GM06990 (cell line): ENCODE data around the gene AGAP1.
"Not testable (repeated sequence)": the region's sequence is repeated elsewhere in the genome, so short reads cannot be mapped to it uniquely, and the experiment has no call there.

ENCODE experiments used
- DNase-seq: peaks from one replicate; pipeline ENCODE4 v3.0.0-alpha.2; 2011; ENCODE audit not compliant: insufficient read length; ENCODE audit errors: extremely low read depth
- H3K27me3 ChIP-seq: replicated peaks from 2 replicates; pipeline ENCODE4 v1.6.0; 2011; ENCODE audit warnings: low read length; ENCODE audit not compliant: control insufficient read depth, insufficient read depth
- H3K36me3 ChIP-seq: 2 replicates; pipeline ENCODE4 v1.5.1; 2011; ENCODE audit warnings: low read length; ENCODE audit not compliant: control insufficient read depth, insufficient read depth
- H3K4me3 ChIP-seq: replicated peaks from 2 replicates; pipeline ENCODE4 v1.5.1; 2011; ENCODE audit warnings: low read depth, mild to moderate bottlenecking, control low read depth, low read length
- CTCF ChIP-seq: IDR thresholded peaks from 2 replicates; pipeline ENCODE4 v1.5.1; 2011; ENCODE audit warnings: low read length, control low read depth, mild to moderate bottlenecking, inconsistent platforms; ENCODE audit not compliant: insufficient read depth, poor library complexity, severe bottlenecking

The AGAP1 gene

GRCh38 chr2:235599596-235600338 is 105.9 kb downstream of the AGAP1 start:
- TF ChIP-seq CTCF, result no peak
- Histone ChIP-seq H3K36me3 (no peaks in the 10 kb centered on the region), H3K27me3 (no peaks in the 10 kb centered on the region), H3K4me3 (no peak overlapping the region)
- DNase-seq, result no peak

GRCh38 chr2:235600406-235600805 is 106.6 kb downstream of the AGAP1 start:
- Histone ChIP-seq H3K27me3 (no peaks in the 10 kb centered on the region), H3K4me3 (no peak overlapping the region), H3K36me3 (no peaks in the 10 kb centered on the region)
- TF ChIP-seq CTCF, result no peak
- DNase-seq, result no peak

- no peak overlapping the region for H3K4me3 ChIP-seq
- H3K36me3 ChIP-seq, result no peaks in the 10 kb centered on the region
- no peak for TF ChIP-seq CTCF
- no peaks in the 10 kb centered on the region for H3K27me3 ChIP-seq
- no peak for DNase-seq
Measured at GRCh38 chr2:235600926-235601325, 107.1 kb downstream of the AGAP1 start.

- no peak for DNase-seq
- Histone ChIP-seq H3K27me3 (no peaks in the 10 kb centered on the region), H3K4me3 (no peak overlapping the region), H3K36me3 (no peaks in the 10 kb centered on the region)
- TF ChIP-seq CTCF, result no peak
Measured at GRCh38 chr2:235601960-235602704, 108.3 kb downstream of the AGAP1 start.

GRCh38 chr2:235602971-235603370 is 109.1 kb downstream of the AGAP1 start:
- not testable (repeated sequence) for H3K4me3 ChIP-seq, DNase-seq, H3K36me3 ChIP-seq, H3K27me3 ChIP-seq

GRCh38 chr2:235603659-235604058 is 109.8 kb downstream of the AGAP1 start:
- Histone ChIP-seq H3K36me3 (no peaks in the 10 kb centered on the region), H3K4me3 (no peak overlapping the region), H3K27me3 (no peaks in the 10 kb centered on the region)
- no peak for TF ChIP-seq CTCF
- no peak for DNase-seq
